OCI-LY1 (cell line): Measurements from ENCODE around the gene UNC80.

Experiments used
- H2AFZ ChIP-seq: fragments of 200-600 bp; sonication (generic), shearing (Covaris generic); 2 replicates; pipeline ENCODE4 v1.6.0; 2014; ENCODE audit warnings: antibody characterized with exemption, mild to moderate bottlenecking, low read length
- H3F3A ChIP-seq: fragments of 200-600 bp; sonication (generic), shearing (Covaris generic); 2 replicates; pipeline ENCODE4 v1.6.0; 2014; ENCODE audit warnings: mild to moderate bottlenecking, antibody characterized with exemption, low read length, moderate library complexity; ENCODE audit not compliant: insufficient read depth
- H3K27ac ChIP-seq: fragments of 200-600 bp; sonication (generic); 2 replicates; pipeline ENCODE4 v1.5.1; 2014; ENCODE audit warnings: low read length, mixed run types, mild to moderate bottlenecking, low read depth; ENCODE audit not compliant: poor library complexity, severe bottlenecking
- H3K27me3 ChIP-seq: fragments of 200-600 bp; sonication (generic); 2 replicates; pipeline ENCODE4 v1.6.0; 2014; ENCODE audit warnings: antibody characterized with exemption, mild to moderate bottlenecking, low read length, moderate library complexity; ENCODE audit not compliant: insufficient read depth
- H3K36me3 ChIP-seq: fragments of 200-600 bp; sonication (generic); 2 replicates; pipeline ENCODE4 v1.6.1; 2014; ENCODE audit warnings: mild to moderate bottlenecking, antibody characterized with exemption, low read length, moderate library complexity, mixed read lengths; ENCODE audit not compliant: insufficient read depth
- H3K4me1 ChIP-seq: fragments of 200-600 bp; sonication (generic); 2 replicates; pipeline ENCODE4 v1.5.1; 2014; ENCODE audit warnings: mild to moderate bottlenecking, low read length, moderate library complexity; ENCODE audit not compliant: insufficient read depth, severe bottlenecking
- H3K4me2 ChIP-seq: fragments of 200-600 bp; sonication (generic), shearing (Covaris generic); 2 replicates; pipeline ENCODE4 v1.6.1; 2014; ENCODE audit warnings: low read length
- H3K4me3 ChIP-seq: fragments of 200-600 bp; sonication (generic); 2 replicates; pipeline ENCODE4 v1.5.1; 2014; ENCODE audit warnings: low read length, low read depth, mild to moderate bottlenecking, mixed read lengths; ENCODE audit not compliant: poor library complexity, severe bottlenecking
- H3K79me2 ChIP-seq: fragments of 200-600 bp; shearing (Covaris generic); 2 replicates; pipeline ENCODE4 v1.6.1; 2016; ENCODE audit warnings: mixed run types, low read length, mixed read lengths; ENCODE audit not compliant: insufficient read depth
- H3K9ac ChIP-seq: fragments of 200-600 bp; sonication (generic), shearing (Covaris generic); 2 replicates; pipeline ENCODE4 v1.6.1; 2014; ENCODE audit warnings: mild to moderate bottlenecking, low read length, mixed read lengths
- H3K9me2 ChIP-seq: fragments of 200-600 bp; sonication (generic), shearing (Covaris generic); 2 replicates; pipeline ENCODE4 v1.6.1; 2014; ENCODE audit warnings: low read depth, mild to moderate bottlenecking, low read length, mixed read lengths
- H3K9me3 ChIP-seq: fragments of 200-600 bp; shearing (Covaris generic); 2 replicates; pipeline ENCODE4 v1.6.1; 2014; ENCODE audit warnings: low read length, mixed read lengths
- H4K20me1 ChIP-seq: fragments of 200-600 bp; sonication (generic), shearing (Covaris generic); 2 replicates; pipeline ENCODE4 v1.6.0; 2016; ENCODE audit warnings: mild to moderate bottlenecking, low read length; ENCODE audit not compliant: insufficient read depth
- EZH2 ChIP-seq: fragments of 200-600 bp; sonication (generic), shearing (Covaris generic); IDR thresholded peaks from 2 replicates; pipeline ENCODE4 v1.8.0; 2017; ENCODE audit warnings: borderline replicate concordance, mixed run types, mild to moderate bottlenecking, antibody characterized with exemption, low read length, moderate library complexity, mixed read lengths
- TF ChIP-seq, protein P1 (sequence below): fragments of 200-600 bp; sonication (generic), shearing (Covaris generic); IDR thresholded peaks from 2 replicates; pipeline ENCODE4 v1.5.1; 2017; ENCODE audit warnings: mild to moderate bottlenecking, antibody characterized with exemption, low read length, moderate library complexity, mixed read lengths

UNC80 gene

DNA sequence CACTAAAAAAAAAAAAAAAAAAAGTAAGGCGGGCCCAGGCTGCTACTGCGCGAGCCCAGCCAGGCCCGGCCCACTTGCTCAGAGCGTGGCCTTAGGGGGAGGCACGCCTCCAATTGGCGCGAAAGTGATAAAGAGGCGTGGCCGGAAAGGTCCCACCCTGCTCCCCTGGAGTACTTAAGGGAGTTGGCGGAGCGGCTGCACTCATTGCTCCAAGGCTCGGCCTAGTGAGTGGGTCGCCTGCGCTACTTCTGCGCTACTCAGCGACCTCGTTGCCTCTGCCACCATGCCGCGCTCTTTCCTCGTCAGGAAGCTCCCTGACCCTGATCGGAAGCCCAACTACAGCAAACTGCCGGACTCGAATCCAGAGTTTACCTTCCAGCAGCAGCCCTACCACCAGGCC, 36.9 kb downstream of the UNC80 start:
- Histone ChIP-seq H4K20me1 (no peaks in the 10 kb centered on the region), H3K27me3 (no peaks in the 10 kb centered on the region), H3K4me3 (no peak overlapping the region), H3K9me2 (no peaks in the 10 kb centered on the region), H3K9me3 (no peaks in the 10 kb centered on the region), H3K36me3 (no peaks in the 10 kb centered on the region), H3K4me1 (no peaks in the 10 kb centered on the region), H3F3A (no peaks in the 10 kb centered on the region), H3K27ac (no peak overlapping the region), H3K9ac (no peak overlapping the region), H3K4me2 (no peak overlapping the region), H3K79me2 (no peaks in the 10 kb centered on the region), H2AFZ (no peak overlapping the region)
- no peak for TF ChIP-seq EZH2
- TF ChIP-seq, protein P1, sequence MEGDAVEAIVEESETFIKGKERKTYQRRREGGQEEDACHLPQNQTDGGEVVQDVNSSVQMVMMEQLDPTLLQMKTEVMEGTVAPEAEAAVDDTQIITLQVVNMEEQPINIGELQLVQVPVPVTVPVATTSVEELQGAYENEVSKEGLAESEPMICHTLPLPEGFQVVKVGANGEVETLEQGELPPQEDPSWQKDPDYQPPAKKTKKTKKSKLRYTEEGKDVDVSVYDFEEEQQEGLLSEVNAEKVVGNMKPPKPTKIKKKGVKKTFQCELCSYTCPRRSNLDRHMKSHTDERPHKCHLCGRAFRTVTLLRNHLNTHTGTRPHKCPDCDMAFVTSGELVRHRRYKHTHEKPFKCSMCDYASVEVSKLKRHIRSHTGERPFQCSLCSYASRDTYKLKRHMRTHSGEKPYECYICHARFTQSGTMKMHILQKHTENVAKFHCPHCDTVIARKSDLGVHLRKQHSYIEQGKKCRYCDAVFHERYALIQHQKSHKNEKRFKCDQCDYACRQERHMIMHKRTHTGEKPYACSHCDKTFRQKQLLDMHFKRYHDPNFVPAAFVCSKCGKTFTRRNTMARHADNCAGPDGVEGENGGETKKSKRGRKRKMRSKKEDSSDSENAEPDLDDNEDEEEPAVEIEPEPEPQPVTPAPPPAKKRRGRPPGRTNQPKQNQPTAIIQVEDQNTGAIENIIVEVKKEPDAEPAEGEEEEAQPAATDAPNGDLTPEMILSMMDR: no peak

DNA sequence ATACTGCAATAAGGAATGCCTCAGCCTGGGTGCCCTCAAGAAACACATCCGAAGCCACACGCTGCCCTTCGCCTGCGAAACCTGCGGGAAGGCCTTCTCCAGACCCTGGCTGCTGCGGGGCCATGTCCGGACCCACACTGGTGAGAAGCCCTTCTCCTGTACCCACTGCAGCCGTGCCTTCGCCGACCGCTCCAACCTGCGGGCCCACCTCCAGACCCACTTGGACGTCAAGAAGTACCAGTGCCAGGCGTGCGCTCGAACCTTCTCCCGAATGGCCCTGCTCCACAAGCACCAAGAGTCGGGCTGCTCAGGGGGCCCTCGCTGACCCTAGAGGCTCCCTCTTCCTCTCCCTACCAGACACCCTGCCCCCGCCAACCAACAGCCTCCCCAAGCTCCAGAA, 37.6 kb downstream of the UNC80 start:
- Histone ChIP-seq H3K36me3 (no peaks in the 10 kb centered on the region), H3K27ac (no peak overlapping the region), H3K9me2 (no peaks in the 10 kb centered on the region), H3K4me1 (no peaks in the 10 kb centered on the region), H3F3A (no peaks in the 10 kb centered on the region), H4K20me1 (no peaks in the 10 kb centered on the region), H2AFZ (no peak overlapping the region), H3K79me2 (no peaks in the 10 kb centered on the region), H3K4me2 (no peak overlapping the region), H3K9me3 (no peaks in the 10 kb centered on the region), H3K4me3 (no peak overlapping the region), H3K27me3 (no peaks in the 10 kb centered on the region), H3K9ac (no peak overlapping the region)
- TF ChIP-seq, protein P1: no peak

DNA sequence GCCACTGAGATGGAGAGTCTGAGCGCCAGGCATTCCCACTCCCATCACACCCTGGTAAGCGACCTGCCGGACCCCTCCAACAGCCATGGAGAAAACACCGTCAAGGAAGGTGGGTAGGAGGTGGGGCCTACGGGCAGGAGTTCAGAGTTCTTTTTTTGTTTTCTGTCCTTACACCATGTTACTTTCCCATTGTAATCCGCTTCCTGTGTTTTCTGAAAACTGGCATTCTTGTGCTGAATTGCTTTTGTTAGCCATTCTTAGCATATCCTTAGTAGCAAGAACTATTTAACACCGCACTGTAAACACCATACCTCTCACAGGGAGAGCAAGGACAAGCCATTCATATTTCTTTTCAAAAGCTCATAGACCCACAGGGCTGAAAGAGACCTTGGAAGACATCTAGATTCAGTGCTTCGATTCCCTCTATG, 46.2 kb downstream of the UNC80 start:
- H3K4me3 ChIP-seq: no peak overlapping the region
- no peak overlapping the region for H3K27ac ChIP-seq

More for the DNA sequence above, 46.2 kb downstream of the UNC80 start:
- Histone ChIP-seq H4K20me1 (no peaks in the 10 kb centered on the region), H3K9me2 (no peaks in the 10 kb centered on the region), H3F3A (no peaks in the 10 kb centered on the region), H3K27me3 (no peaks in the 10 kb centered on the region), H3K4me1 (no peaks in the 10 kb centered on the region), H3K9me3 (no peaks in the 10 kb centered on the region), H3K4me2 (no peak overlapping the region), H2AFZ (no peak overlapping the region), H3K79me2 (no peaks in the 10 kb centered on the region), H3K36me3 (no peaks in the 10 kb centered on the region), H3K9ac (no peak overlapping the region)
- TF ChIP-seq EZH2: no peak
- TF ChIP-seq, protein P1: no peak
